Vagina (tissue), 2 donors: ENCODE data around the gene B3GALT4.

ENCODE experiments used
- POLR2A ChIP-seq, 2 donors: fragments of 450-650 bp; IDR thresholded peaks; one replicate each; pipeline ENCODE4 v1.6.1; 2017; ENCODE audit warnings: antibody characterized with exemption in 2 of 2, mild to moderate bottlenecking in 2 of 2, moderate library complexity in 2 of 2
- POLR2AphosphoS5 ChIP-seq, 2 donors: sonication (generic); formaldehyde crosslinking; IDR thresholded peaks; one replicate each; pipeline ENCODE4 v1.9.0; 2017; ENCODE audit warnings: antibody characterized with exemption in 2 of 2, mild to moderate bottlenecking in 2 of 2, low read depth in 1 of 2; ENCODE audit not compliant: insufficient read depth in 1 of 2
- TF ChIP-seq, protein P1 (sequence below), 3 experiments: fragments of 450-650 bp in 2 of 3; fragments of 200-600 bp in 1 of 3; sonication (generic) in 1 of 3; IDR thresholded peaks; one replicate each; pipeline ENCODE4 v1.5.1; 2017 to 2019; ENCODE audit warnings: antibody characterized with exemption in 3 of 3, mild to moderate bottlenecking in 2 of 3, moderate library complexity in 2 of 3

DNA sequence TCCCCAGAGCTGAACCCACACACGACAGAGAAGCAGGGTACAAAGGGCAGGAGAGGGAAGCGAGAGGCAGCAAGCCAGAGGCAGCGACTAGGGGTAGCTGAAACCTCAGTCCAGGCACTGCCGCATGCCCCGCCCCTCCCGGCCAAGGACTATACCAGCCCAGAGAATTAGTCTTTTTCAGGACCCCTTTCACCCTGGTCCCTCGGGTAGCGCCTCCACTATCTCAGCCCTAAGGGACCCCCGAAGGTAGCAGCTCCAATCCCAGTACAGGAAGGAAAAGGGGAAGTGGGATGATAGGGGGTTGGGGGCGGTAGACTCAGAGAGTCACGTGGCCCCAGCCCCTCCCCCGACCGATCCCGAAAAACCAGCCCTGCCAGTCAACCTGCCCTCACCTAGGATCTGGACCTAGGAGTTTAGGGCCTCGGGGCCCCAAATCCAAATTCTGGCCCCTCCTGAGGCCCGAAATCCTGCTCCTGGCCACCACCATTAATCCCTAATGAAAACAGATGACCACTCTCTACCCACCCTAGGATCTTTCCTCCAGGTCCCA is 20.6 kb downstream of the B3GALT4 start:
- TF ChIP-seq, protein P1, sequence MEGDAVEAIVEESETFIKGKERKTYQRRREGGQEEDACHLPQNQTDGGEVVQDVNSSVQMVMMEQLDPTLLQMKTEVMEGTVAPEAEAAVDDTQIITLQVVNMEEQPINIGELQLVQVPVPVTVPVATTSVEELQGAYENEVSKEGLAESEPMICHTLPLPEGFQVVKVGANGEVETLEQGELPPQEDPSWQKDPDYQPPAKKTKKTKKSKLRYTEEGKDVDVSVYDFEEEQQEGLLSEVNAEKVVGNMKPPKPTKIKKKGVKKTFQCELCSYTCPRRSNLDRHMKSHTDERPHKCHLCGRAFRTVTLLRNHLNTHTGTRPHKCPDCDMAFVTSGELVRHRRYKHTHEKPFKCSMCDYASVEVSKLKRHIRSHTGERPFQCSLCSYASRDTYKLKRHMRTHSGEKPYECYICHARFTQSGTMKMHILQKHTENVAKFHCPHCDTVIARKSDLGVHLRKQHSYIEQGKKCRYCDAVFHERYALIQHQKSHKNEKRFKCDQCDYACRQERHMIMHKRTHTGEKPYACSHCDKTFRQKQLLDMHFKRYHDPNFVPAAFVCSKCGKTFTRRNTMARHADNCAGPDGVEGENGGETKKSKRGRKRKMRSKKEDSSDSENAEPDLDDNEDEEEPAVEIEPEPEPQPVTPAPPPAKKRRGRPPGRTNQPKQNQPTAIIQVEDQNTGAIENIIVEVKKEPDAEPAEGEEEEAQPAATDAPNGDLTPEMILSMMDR (IDR thresholded peaks at IDR 0.05) = no peak
- TF ChIP-seq POLR2A (IDR thresholded peaks at IDR 0.05) (no peak), POLR2AphosphoS5 (IDR thresholded peaks at IDR 0.05; ENCODE audit: insufficient read depth in 1 of 2, low read depth in 1 of 2) (no peak)
